ENCODE results near the gene JCAD. TPM values are rescaled to one million over a fixed set of nuclear protein-coding genes. Genes with fewer than 3 reads are reported as not detected.

The JCAD gene
- total and polyA plus RNA-seq, 9 of the 15 experiments (the other 6 are each of a cell fraction or from before 2014, with no cell fraction given), result not detected

DNA sequence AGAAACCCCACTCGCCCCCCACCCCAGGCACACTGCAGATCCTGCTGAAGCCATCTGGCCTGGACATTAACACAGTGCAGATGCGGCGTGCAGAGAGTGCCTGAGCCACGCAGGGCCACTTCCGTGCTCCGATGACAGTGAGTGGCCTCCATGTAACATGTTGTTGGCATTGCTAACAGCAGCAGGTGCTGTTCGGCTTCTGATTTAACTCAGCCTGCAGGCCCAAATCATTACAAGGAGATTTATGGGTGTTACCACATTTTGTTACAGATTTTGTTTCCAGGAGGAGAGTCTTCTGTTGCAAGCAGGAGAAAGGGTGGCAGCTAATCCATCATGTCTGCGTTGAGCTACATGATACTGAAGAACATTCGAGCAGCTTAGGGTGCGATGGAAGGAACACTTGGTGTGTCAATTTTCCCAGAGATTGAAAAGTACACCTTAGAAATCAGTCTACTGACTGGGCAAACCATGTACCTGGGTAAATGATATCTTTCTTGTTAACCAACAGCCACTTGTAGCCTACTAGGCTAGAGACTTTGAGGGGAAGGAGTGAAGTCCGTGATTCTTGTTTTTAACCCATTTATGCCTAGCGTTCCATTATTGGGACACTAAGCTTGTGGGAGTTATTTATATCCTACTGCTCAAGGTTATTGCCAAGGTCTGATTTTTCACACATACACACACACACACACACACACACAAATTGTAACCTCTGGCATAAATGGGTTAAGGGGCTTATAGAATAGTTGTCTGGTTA lies 90.0 kb downstream of the JCAD start:
- in situ Hi-C loops (cut with MboI), result no loop called here
- TF ChIP-seq, protein P1, sequence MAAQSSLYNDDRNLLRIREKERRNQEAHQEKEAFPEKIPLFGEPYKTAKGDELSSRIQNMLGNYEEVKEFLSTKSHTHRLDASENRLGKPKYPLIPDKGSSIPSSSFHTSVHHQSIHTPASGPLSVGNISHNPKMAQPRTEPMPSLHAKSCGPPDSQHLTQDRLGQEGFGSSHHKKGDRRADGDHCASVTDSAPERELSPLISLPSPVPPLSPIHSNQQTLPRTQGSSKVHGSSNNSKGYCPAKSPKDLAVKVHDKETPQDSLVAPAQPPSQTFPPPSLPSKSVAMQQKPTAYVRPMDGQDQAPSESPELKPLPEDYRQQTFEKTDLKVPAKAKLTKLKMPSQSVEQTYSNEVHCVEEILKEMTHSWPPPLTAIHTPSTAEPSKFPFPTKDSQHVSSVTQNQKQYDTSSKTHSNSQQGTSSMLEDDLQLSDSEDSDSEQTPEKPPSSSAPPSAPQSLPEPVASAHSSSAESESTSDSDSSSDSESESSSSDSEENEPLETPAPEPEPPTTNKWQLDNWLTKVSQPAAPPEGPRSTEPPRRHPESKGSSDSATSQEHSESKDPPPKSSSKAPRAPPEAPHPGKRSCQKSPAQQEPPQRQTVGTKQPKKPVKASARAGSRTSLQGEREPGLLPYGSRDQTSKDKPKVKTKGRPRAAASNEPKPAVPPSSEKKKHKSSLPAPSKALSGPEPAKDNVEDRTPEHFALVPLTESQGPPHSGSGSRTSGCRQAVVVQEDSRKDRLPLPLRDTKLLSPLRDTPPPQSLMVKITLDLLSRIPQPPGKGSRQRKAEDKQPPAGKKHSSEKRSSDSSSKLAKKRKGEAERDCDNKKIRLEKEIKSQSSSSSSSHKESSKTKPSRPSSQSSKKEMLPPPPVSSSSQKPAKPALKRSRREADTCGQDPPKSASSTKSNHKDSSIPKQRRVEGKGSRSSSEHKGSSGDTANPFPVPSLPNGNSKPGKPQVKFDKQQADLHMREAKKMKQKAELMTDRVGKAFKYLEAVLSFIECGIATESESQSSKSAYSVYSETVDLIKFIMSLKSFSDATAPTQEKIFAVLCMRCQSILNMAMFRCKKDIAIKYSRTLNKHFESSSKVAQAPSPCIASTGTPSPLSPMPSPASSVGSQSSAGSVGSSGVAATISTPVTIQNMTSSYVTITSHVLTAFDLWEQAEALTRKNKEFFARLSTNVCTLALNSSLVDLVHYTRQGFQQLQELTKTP (IDR thresholded peaks at IDR 0.05; ENCODE audit: low read depth in 1 of 2, partially characterized antibody in 2 of 2), result no peak
- TF ChIP-seq RREB1 (CRISPR knock-in tag; IDR thresholded peaks at IDR 0.05), result no peak
- TF ChIP-seq PKNOX1 (IDR thresholded peaks at IDR 0.05), result no peak
- TF ChIP-seq ZNF175 (CRISPR knock-in tag; IDR thresholded peaks at IDR 0.05; ENCODE audit: low read depth), result no peak
- no peak for TF ChIP-seq FOS (IDR thresholded peaks at IDR 0.05; ENCODE audit: extremely low read depth, insufficient read length)
- TF ChIP-seq EGR1 (conservative IDR thresholded peaks at IDR 0.05), result no peak
- TF ChIP-seq SAFB2 (IDR thresholded peaks at IDR 0.05; ENCODE audit: borderline replicate concordance, low read depth, low read length, severe bottlenecking), result no peak
- TF ChIP-seq ZNF212 (CRISPR knock-in tag; IDR thresholded peaks at IDR 0.05), result no peak
- no peak for TF ChIP-seq NR1H2 (CRISPR knock-in tag; IDR thresholded peaks at IDR 0.05)
- TF ChIP-seq ZNF644 (tag; IDR thresholded peaks at IDR 0.05; ENCODE audit: low read depth), result no peak
- FAIRE-seq (no peak), ATAC-seq (no peak), DNase-seq (ENCODE audit: extremely low read depth in 1 of 4, low spot score in 3 of 4) (no peak)
- BruUV-seq (replicated peaks), result no TSS peak
- no peak overlapping the region for H3K4me2 ChIP-seq (ENCODE audit: insufficient read depth, low read length)
- no peaks in the 10 kb centered on the region for H3K36me3 ChIP-seq (ENCODE audit: control insufficient read depth, insufficient read depth, low read length)
- no peaks in the 10 kb centered on the region for H3K4me1 ChIP-seq (replicated peaks in 1 of 2; ENCODE audit: control insufficient read depth in 2 of 2, insufficient read depth in 2 of 2, low read length in 2 of 2)
- no peaks in the 10 kb centered on the region; the same call in 1 of the 2 replicates for H4K20me1 ChIP-seq (replicated peaks; ENCODE audit: control insufficient read depth, insufficient read depth, low read length)
- H3K27me3 ChIP-seq (ENCODE audit: control insufficient read depth in 2 of 2, insufficient read depth in 2 of 2, low read length in 2 of 2), result no peaks in the 10 kb centered on the region; a peak in 1 of 5 replicates
- ChIA-PET POLR2A (interaction anchor here (0.6 kb wide), 1 partner anchor 140 kb away, joined by 3 read pairs; no protein-coding TSS in a partner anchor), CTCF (ENCODE audit: low intra/inter-chr PET ratio) (no interaction called here)
- H3K4me3 ChIP-seq, result no peak overlapping the region
- no peak overlapping the region for H3K9ac ChIP-seq (ENCODE audit: insufficient read depth in 1 of 2, low read depth in 2 of 2, low read length in 2 of 2)
- intact Hi-C loops (cut with micrococcal nuclease), result no loop called here
- H3K9me1 ChIP-seq (ENCODE audit: control insufficient read depth, insufficient read depth, low read length), result no peaks in the 10 kb centered on the region
- H3K79me2 ChIP-seq (ENCODE audit: control insufficient read depth, insufficient read depth, low read length), result no peaks in the 10 kb centered on the region
- no peaks in the 10 kb centered on the region for H3K9me3 ChIP-seq (replicated peaks; ENCODE audit: control insufficient read depth, insufficient read depth, low read depth, low read length)
- 1% methylated on average over 12 of the region's 12 CpGs for WGBS (ENCODE audit: insufficient coverage, low coverage, missing lambda C conversion rate)
- no peak overlapping the region for H3K27ac ChIP-seq (ENCODE audit: extremely low read depth, low read depth, low read length)
- H2AFZ ChIP-seq (ENCODE audit: low read depth, low read length), result no peak overlapping the region

Measured in K562 (cell line).